Small intestine (tissue), 7 donors: Measurements from ENCODE around the gene CLDN5. TPM values are rescaled to one million over a fixed set of nuclear protein-coding genes. Genes with fewer than 3 reads are reported as not detected.
A peak's percentile ranks its signal among the peaks of the same experiment; 100 is the strongest.
"Not testable (repeated sequence)": the region's sequence is repeated elsewhere in the genome, so short reads cannot be mapped to it uniquely, and the experiment has no call there.

Experiments used
- DNase-seq, 2 donors: peaks; one replicate each; pipeline versions ENCODE4 v3.0.0 to v3.0.0-alpha.2; 2013
- FAIRE-seq: peaks from 2 replicates; lab custom pipeline; 2012; peaks lifted over from hg19 to GRCh38; lab: Jason Lieb, UNC
- H3K27ac ChIP-seq, 3 donors: one replicate each; pipeline ENCODE4 v1.5.1; 2013; ENCODE audit warnings: low read length in 2 of 3, mild to moderate bottlenecking in 2 of 3, control low read depth in 1 of 3, inconsistent platforms in 1 of 3, low read depth in 1 of 3, moderate library complexity in 1 of 3
- H3K27me3 ChIP-seq, 3 donors: one replicate each; pipeline ENCODE4 v1.6.1; 2013; ENCODE audit warnings: low read length in 3 of 3, inconsistent platforms in 1 of 3; ENCODE audit not compliant: control insufficient read depth in 3 of 3, insufficient read depth in 3 of 3
- H3K36me3 ChIP-seq, 3 donors: one replicate each; pipeline ENCODE4 v1.6.1; 2013; ENCODE audit warnings: low read length in 3 of 3, inconsistent platforms in 1 of 3, low read depth in 1 of 3, mild to moderate bottlenecking in 1 of 3, moderate library complexity in 1 of 3; ENCODE audit not compliant: control insufficient read depth in 3 of 3, insufficient read depth in 2 of 3
- H3K4me1 ChIP-seq, 3 donors: one replicate each; pipeline ENCODE4 v1.6.1; 2013; ENCODE audit warnings: low read length in 2 of 3, inconsistent platforms in 1 of 3, low read depth in 1 of 3, mild to moderate bottlenecking in 1 of 3, moderate library complexity in 1 of 3; ENCODE audit not compliant: control insufficient read depth in 3 of 3, insufficient read depth in 2 of 3
- H3K4me3 ChIP-seq, 3 donors: one replicate each; pipeline ENCODE4 v1.5.1; 2013; ENCODE audit warnings: low read length in 3 of 3, control low read depth in 1 of 3, inconsistent platforms in 1 of 3, low read depth in 1 of 3, mild to moderate bottlenecking in 1 of 3, moderate library complexity in 1 of 3
- H3K9me3 ChIP-seq, 2 donors: one replicate each; pipeline ENCODE4 v1.6.1; 2013; ENCODE audit warnings: low read depth in 1 of 2, low read length in 1 of 2; ENCODE audit not compliant: control insufficient read depth in 2 of 2, insufficient read depth in 1 of 2
- WGBS, 3 donors: extraction: QIAGEN DNeasy Blood & Tissue Kit; methylation state at CpG; one replicate each; pipeline ENCODE4 v1.1.7; 2013; 5-methylcytosine and 5-hydroxymethylcytosine counted together
- polyA plus RNA-seq, 4 donors: library from polyadenylated mRNA; stranded (reverse) in 3 of 4; unstranded in 1 of 4; fragments of 200-250 nt in 3 of 4; fragments of 120-200 nt in 1 of 4; gene quantifications; one replicate each; pipeline versions ENCODE4 v1.2.1 to v1.2.3, GENCODE V29; 2013
- donor health status: healthy with polysubstance abuse.
- donor health status: control.
- donor health status: control.
- donor health status: Bipolar disorder and iron deficiency.
- donor health status: healthy.

Gene CLDN5
- polyA plus RNA-seq, 4 donors = 3.1 to 184 (median 10.4) TPM

DNA sequence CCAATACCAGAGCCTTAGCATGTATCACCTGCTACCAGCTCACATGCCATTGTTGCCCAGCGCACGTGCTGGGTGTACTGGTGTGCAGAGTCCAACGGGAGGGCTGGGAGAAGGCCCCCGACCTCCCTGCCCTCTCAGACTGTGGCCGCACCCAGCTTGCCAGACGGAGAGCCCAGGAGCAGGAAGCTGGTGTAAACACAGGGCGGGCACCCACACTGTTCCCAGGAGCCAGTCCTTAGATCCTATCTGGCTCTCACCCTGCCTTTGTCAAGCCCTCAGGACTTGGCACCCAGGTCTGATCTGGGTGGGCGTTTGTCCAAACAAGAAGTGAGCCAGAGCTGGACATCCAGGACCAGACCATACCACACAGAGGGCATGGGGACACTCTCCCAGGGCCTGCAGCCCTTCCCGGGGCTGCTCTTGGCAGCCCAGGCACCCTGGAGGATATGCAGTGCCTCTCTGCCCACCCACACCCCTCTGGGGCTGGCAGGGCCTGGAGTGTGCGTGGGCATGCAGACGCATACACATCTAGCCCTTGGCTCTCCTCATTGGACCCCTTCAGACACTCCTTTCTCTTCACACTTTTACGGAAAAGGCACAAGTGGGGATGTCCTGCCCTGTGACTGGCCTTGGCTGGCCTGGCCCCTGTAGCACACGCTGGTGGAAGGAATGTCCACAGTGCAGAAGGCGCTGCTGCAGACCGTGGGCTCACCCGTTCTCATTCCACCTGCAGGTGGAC is 19.9 kb upstream of the CLDN5 start:
- H3K9me3 ChIP-seq = no peaks in the 10 kb centered on the region
- DNase-seq (peak; percentile 44 to 89), FAIRE-seq (no peak)
- no peaks in the 10 kb centered on the region for H3K4me1 ChIP-seq
- no peak overlapping the region for H3K4me3 ChIP-seq
- H3K27ac ChIP-seq = peak overlapping the region in 2 of 3 donors; percentile 17 to 22
- no peaks in the 10 kb centered on the region for H3K27me3 ChIP-seq
- H3K36me3 ChIP-seq = no peaks in the 10 kb centered on the region
- WGBS, 3 donors = 30 to 67% (median 51%) methylated on average over 16 of the region's 16 CpGs

DNA sequence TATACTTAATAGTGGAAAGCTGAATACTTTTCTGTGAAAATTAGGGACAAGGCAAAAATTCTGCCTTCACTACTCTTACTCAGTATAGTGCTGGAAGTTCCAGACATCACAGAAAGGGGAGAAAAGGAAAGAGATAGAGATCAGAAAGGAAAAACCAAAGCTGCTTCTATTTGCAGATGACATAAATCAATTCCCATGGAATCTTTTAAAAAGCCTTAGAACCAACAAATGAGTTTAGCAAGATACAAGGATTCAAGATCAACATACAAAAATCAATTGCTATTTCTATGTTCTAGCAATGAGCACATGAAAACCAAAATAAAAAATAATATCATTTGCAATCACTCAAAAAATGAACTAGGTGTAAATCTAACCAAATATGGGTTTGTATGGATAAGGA is 16.2 kb upstream of the CLDN5 start:
- Histone ChIP-seq H3K9me3 (no peaks in the 10 kb centered on the region), H3K27ac (no peak overlapping the region), H3K27me3 (peaks cover 0 to 3% (median 0%) of the 10 kb centered on the region in 3 donors), H3K4me1 (no peaks in the 10 kb centered on the region), H3K4me3 (no peak overlapping the region), H3K36me3 (no peaks in the 10 kb centered on the region)
- DNase-seq (no peak), FAIRE-seq (no peak)

DNA sequence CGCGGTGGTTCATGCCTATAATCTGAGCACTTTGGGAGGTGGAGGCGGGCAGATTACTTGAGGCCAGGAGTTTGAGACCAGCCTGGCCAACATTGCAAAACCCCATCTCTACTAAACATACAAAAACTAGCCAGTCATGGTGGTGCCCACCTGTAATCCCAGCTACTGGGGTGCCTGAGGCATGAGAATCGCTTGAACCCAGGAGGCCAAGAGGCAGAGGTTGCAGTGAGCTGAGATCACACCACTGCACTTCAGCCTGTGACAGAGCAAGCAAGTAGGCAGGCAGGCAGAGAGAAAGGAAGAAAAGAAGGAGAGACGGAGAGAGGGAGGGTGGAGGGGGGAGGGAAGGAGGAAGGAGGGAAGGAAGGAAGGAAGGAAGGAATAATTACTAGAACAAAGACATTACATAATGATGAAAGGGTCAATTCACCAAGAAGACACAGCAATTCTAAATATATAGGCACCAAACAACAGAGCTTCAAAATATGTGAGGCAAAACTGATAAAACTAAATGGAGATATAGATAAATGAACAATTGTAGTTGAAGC is 13.8 kb upstream of the CLDN5 start:
- Histone ChIP-seq H3K36me3 (no peaks in the 10 kb centered on the region), H3K27me3 (peaks cover 0 to 3% (median 0%) of the 10 kb centered on the region in 3 donors), H3K4me3 (no peak overlapping the region), H3K4me1 (no peaks in the 10 kb centered on the region), H3K9me3 (no peaks in the 10 kb centered on the region), H3K27ac (no peak overlapping the region)
- DNase-seq = no peak
- no peak for FAIRE-seq
- 87 to 92% (median 88%) methylated on average over 5 of the region's 5 CpGs for WGBS, 3 donors

GRCh38 chr22:19536564-19536963 is 12.4 kb upstream of the CLDN5 start:
- Histone ChIP-seq H3K36me3 (no peaks in the 10 kb centered on the region), H3K27me3 (peaks cover 0 to 3% (median 0%) of the 10 kb centered on the region in 3 donors), H3K9me3 (no peaks in the 10 kb centered on the region), H3K27ac (no peak overlapping the region), H3K4me3 (no peak overlapping the region), H3K4me1 (no peaks in the 10 kb centered on the region)
- FAIRE-seq = no peak
- WGBS, 3 donors = 80 to 91% (median 91%) methylated on average over 9 of the region's 9 CpGs
- no peak for DNase-seq

DNA sequence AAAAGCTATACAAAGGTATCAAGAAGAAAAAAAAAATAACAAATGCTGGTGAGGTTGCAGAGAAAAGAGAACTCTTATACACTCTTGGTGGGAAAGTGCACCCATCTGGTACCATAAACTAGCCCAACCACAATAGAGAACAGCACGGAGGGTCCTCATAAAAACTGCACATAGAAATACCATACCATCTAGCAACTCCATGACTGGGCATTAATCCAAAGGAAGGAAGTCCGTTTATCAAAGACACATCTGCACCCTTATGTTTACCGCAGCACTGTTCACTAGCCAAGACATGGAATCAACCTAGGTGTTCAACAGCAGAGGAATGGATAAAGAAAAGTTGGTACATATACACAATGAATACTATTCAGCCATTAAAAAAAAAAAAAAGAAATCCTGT is 10.8 kb upstream of the CLDN5 start:
- FAIRE-seq (no peak), DNase-seq (no peak)
- Histone ChIP-seq H3K4me3 (no peak overlapping the region), H3K4me1 (no peaks in the 10 kb centered on the region), H3K9me3 (no peaks in the 10 kb centered on the region), H3K27ac (no peak overlapping the region), H3K27me3 (peaks cover 0 to 3% (median 0%) of the 10 kb centered on the region in 3 donors), H3K36me3 (no peaks in the 10 kb centered on the region)
- 35 to 47% (median 43%) methylated on average over 3 of the region's 3 CpGs for WGBS, 3 donors

GRCh38 chr22:19533857-19534256 is 9.6 kb upstream of the CLDN5 start:
- FAIRE-seq (no peak), DNase-seq (no peak)
- Histone ChIP-seq H3K9me3 (no peaks in the 10 kb centered on the region), H3K36me3 (no peaks in the 10 kb centered on the region), H3K4me1 (no peaks in the 10 kb centered on the region), H3K27ac (no peak overlapping the region), H3K27me3 (peaks cover 0 to 3% (median 0%) of the 10 kb centered on the region in 3 donors), H3K4me3 (no peak overlapping the region)

GRCh38 chr22:19533049-19533626 is 8.9 kb upstream of the CLDN5 start:
- H3K27ac ChIP-seq = no peak overlapping the region
- no peak for FAIRE-seq
- no peaks in the 10 kb centered on the region for H3K36me3 ChIP-seq
- H3K4me3 ChIP-seq = no peak overlapping the region
- H3K27me3 ChIP-seq = peaks cover 0 to 3% (median 0%) of the 10 kb centered on the region in 3 donors
- 82 to 90% (median 86%) methylated on average over 8 of the region's 8 CpGs for WGBS, 3 donors
- no peak for DNase-seq
- H3K9me3 ChIP-seq = no peaks in the 10 kb centered on the region
- no peaks in the 10 kb centered on the region for H3K4me1 ChIP-seq

DNA sequence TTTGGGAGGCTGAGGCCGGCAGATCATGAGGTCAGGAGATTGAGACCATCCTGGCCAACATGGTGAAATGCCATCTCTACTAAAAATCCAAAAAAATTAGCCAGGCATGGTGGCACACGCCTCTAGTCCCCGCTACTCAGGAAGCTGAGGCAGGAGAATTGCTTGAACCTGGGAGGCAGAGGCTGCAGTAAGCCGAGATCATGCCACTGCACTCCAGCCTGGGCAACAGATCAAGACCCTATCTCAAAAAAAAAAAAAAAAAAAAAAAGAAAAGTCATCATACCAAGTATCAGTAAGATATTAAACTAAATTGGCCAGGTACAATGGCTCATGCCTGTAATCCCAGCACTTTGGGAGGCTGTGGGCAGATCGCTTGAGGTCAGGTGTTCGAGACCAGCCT is 7.1 kb upstream of the CLDN5 start:
- not testable (repeated sequence) for H3K36me3 ChIP-seq, H3K9me3 ChIP-seq, DNase-seq, H3K4me3 ChIP-seq, H3K27me3 ChIP-seq, H3K27ac ChIP-seq, H3K4me1 ChIP-seq, FAIRE-seq
- WGBS, 3 donors = 90% methylated on average over 6 of the region's 6 CpGs
